Activated T-cell treated with anti-CD3 and anti-CD28 coated beads, Interleukin-2, amount 50 U/mL, for 4 hours (primary cell): Measurements from ENCODE around the gene SARS1. TPM values are rescaled to one million over a fixed set of nuclear protein-coding genes. Genes with fewer than 3 reads are reported as not detected.
"Not testable (repeated sequence)": the region's sequence is repeated elsewhere in the genome, so short reads cannot be mapped to it uniquely, and the experiment has no call there.

ENCODE experiments used
- ATAC-seq, 2 donors: fragments of 200-7000 bp; cut with Tn5 transposase; one replicate each; pipeline ENCODE4 v1.10.0; 2021
- DNase-seq: peaks from one replicate; pipeline ENCODE4 v3.0.0-alpha.2; 2020
- H3K27me3 Mint-ChIP-seq: one replicate; pipeline ENCODE4 v1.8.0; 2021; ENCODE audit warnings: low read depth, mixed read lengths
- H3K36me3 Mint-ChIP-seq: one replicate; pipeline ENCODE4 v1.8.0; 2022; ENCODE audit warnings: mixed read lengths; ENCODE audit not compliant: insufficient read depth
- H3K4me1 Mint-ChIP-seq: one replicate; pipeline ENCODE4 v1.8.0; 2021; ENCODE audit warnings: low read depth, mixed read lengths
- H3K4me3 Mint-ChIP-seq: one replicate; pipeline ENCODE4 v1.8.0; 2021; ENCODE audit warnings: mild to moderate bottlenecking, moderate library complexity, mixed read lengths
- H3K9me3 Mint-ChIP-seq: one replicate; pipeline ENCODE4 v1.8.0; 2021; ENCODE audit warnings: mixed read lengths
- total RNA-seq, 3 donors: library from RNA; stranded (reverse); gene quantifications; one replicate each; pipeline ENCODE4 v1.2.1, GENCODE V29; 2021

Gene SARS1
- total RNA-seq, result 100 to 1,000 TPM; 166 to 207 (median 201) TPM

GRCh38 chr1:109213824-109214693 is at the start of gene SARS1:
Gene SARS1, plus strand, starts transcription at chr1:109213918. Its CDS starts 75 bp downstream, at chr1:109213993.
- Mint-ChIP-seq H3K4me3 (peak within 1 kb of the TSS; percentile 99), H3K27me3 (peaks cover 2% of the 10 kb centered on the region), H3K9me3 (no peaks in the 10 kb centered on the region), H3K4me1 (peaks cover 34% of the 10 kb centered on the region), H3K36me3 (peaks cover 25% of the 10 kb centered on the region)
- ATAC-seq (peak; percentile 91 to 93), DNase-seq (peak; percentile 88)

GRCh38 chr1:109164538-109164937 is 49.2 kb upstream of the SARS1 start:
- no peaks in the 10 kb centered on the region for H3K9me3 Mint-ChIP-seq
- H3K27me3 Mint-ChIP-seq, result no peaks in the 10 kb centered on the region
- peaks cover 16% of the 10 kb centered on the region for H3K4me1 Mint-ChIP-seq
- no peak for ATAC-seq
- DNase-seq, result no peak
- H3K36me3 Mint-ChIP-seq, result peaks cover 13% of the 10 kb centered on the region
- no peak overlapping the region for H3K4me3 Mint-ChIP-seq

GRCh38 chr1:109167001-109167506 is 46.7 kb upstream of the SARS1 start:
- no peak for ATAC-seq
- H3K4me1 Mint-ChIP-seq, result peaks cover 9% of the 10 kb centered on the region
- peaks cover 16% of the 10 kb centered on the region for H3K36me3 Mint-ChIP-seq
- H3K27me3 Mint-ChIP-seq, result no peaks in the 10 kb centered on the region
- DNase-seq, result no peak
- no peaks in the 10 kb centered on the region for H3K9me3 Mint-ChIP-seq
- no peak overlapping the region for H3K4me3 Mint-ChIP-seq

GRCh38 chr1:109170035-109170764 is 43.5 kb upstream of the SARS1 start:
- ATAC-seq, result no peak
- Mint-ChIP-seq H3K4me1 (no peaks in the 10 kb centered on the region), H3K4me3 (no peak overlapping the region), H3K9me3 (no peaks in the 10 kb centered on the region), H3K27me3 (no peaks in the 10 kb centered on the region), H3K36me3 (peaks cover 12% of the 10 kb centered on the region)
- DNase-seq, result no peak

- DNase-seq (no peak), ATAC-seq (no peak)
- Mint-ChIP-seq H3K27me3 (no peaks in the 10 kb centered on the region), H3K9me3 (no peaks in the 10 kb centered on the region), H3K36me3 (peaks cover 16% of the 10 kb centered on the region), H3K4me3 (no peak overlapping the region), H3K4me1 (no peaks in the 10 kb centered on the region)
Measured at GRCh38 chr1:109171646-109172045, 42.1 kb upstream of the SARS1 start.

- not testable (repeated sequence) for ATAC-seq
Measured at GRCh38 chr1:109176349-109176748, 37.4 kb upstream of the SARS1 start.

GRCh38 chr1:109180715-109181084 is 33.0 kb upstream of the SARS1 start:
- ATAC-seq, H3K27me3 Mint-ChIP-seq, H3K4me3 Mint-ChIP-seq, H3K36me3 Mint-ChIP-seq, H3K9me3 Mint-ChIP-seq, H3K4me1 Mint-ChIP-seq, DNase-seq: not testable (repeated sequence)

More at GRCh38 chr1:109176349-109176748, 37.4 kb upstream of the SARS1 start:
- DNase-seq, H3K27me3 Mint-ChIP-seq, H3K9me3 Mint-ChIP-seq, H3K4me1 Mint-ChIP-seq, H3K4me3 Mint-ChIP-seq, H3K36me3 Mint-ChIP-seq: not testable (repeated sequence)

- no peaks in the 10 kb centered on the region for H3K9me3 Mint-ChIP-seq
- no peak overlapping the region for H3K4me3 Mint-ChIP-seq
- H3K27me3 Mint-ChIP-seq, result no peaks in the 10 kb centered on the region
- H3K4me1 Mint-ChIP-seq, result no peaks in the 10 kb centered on the region
- ATAC-seq (no peak), DNase-seq (no peak)
- H3K36me3 Mint-ChIP-seq, result peaks cover 1% of the 10 kb centered on the region
Measured at GRCh38 chr1:109181085-109181806, 32.5 kb upstream of the SARS1 start.

- no peaks in the 10 kb centered on the region for H3K9me3 Mint-ChIP-seq
- ATAC-seq (no peak), DNase-seq (no peak)
- no peaks in the 10 kb centered on the region for H3K36me3 Mint-ChIP-seq
- no peaks in the 10 kb centered on the region for H3K4me1 Mint-ChIP-seq
- no peak overlapping the region for H3K4me3 Mint-ChIP-seq
- H3K27me3 Mint-ChIP-seq, result no peaks in the 10 kb centered on the region
Measured at GRCh38 chr1:109181807-109182163, 31.9 kb upstream of the SARS1 start.

- Mint-ChIP-seq H3K4me1 (no peaks in the 10 kb centered on the region), H3K9me3 (no peaks in the 10 kb centered on the region), H3K27me3 (no peaks in the 10 kb centered on the region), H3K4me3 (no peak overlapping the region), H3K36me3 (peaks cover 3% of the 10 kb centered on the region)
- no peak for DNase-seq
- no peak for ATAC-seq
Measured at GRCh38 chr1:109183058-109183738, 30.5 kb upstream of the SARS1 start.

- H3K9me3 Mint-ChIP-seq, result no peaks in the 10 kb centered on the region
- no peak overlapping the region for H3K4me3 Mint-ChIP-seq
- H3K4me1 Mint-ChIP-seq, result no peaks in the 10 kb centered on the region
- no peaks in the 10 kb centered on the region for H3K27me3 Mint-ChIP-seq
- ATAC-seq (no peak), DNase-seq (no peak)
- H3K36me3 Mint-ChIP-seq, result peaks cover 3% of the 10 kb centered on the region
Measured at GRCh38 chr1:109184687-109185086, 29.0 kb upstream of the SARS1 start.

GRCh38 chr1:109185357-109185756 is 28.4 kb upstream of the SARS1 start:
- no peak for DNase-seq
- ATAC-seq, result no peak
- Mint-ChIP-seq H3K4me1 (no peaks in the 10 kb centered on the region), H3K36me3 (peaks cover 3% of the 10 kb centered on the region), H3K27me3 (no peaks in the 10 kb centered on the region), H3K9me3 (no peaks in the 10 kb centered on the region), H3K4me3 (no peak overlapping the region)

- no peak for DNase-seq
- no peak overlapping the region for H3K4me3 Mint-ChIP-seq
- H3K4me1 Mint-ChIP-seq, result no peaks in the 10 kb centered on the region
- peaks cover 3% of the 10 kb centered on the region for H3K36me3 Mint-ChIP-seq
- no peak for ATAC-seq
- no peaks in the 10 kb centered on the region for H3K27me3 Mint-ChIP-seq
- no peaks in the 10 kb centered on the region for H3K9me3 Mint-ChIP-seq
Measured at GRCh38 chr1:109185990-109186732, 27.6 kb upstream of the SARS1 start.
